ENCODE data around the gene XIRP2.
"Not testable (repeated sequence)": the region's sequence is repeated elsewhere in the genome, so short reads cannot be mapped to it uniquely, and the experiment has no call there.

Gene XIRP2

GRCh38 chr2:167100506-167100905 lies 212.2 kb downstream of the XIRP2 start:
- Histone ChIP-seq H3K9ac (no peak overlapping the region), H3K27ac (no peak overlapping the region), H3K4me3 (IDR thresholded peaks at IDR 0.05; ENCODE audit: insufficient read depth, low read depth, low read length) (no peak overlapping the region), H3K4me1 (ENCODE audit: low read depth, poor library complexity, severe bottlenecking) (no peaks in the 10 kb centered on the region), H3K27me3 (ENCODE audit: insufficient read depth, low read depth) (no peaks in the 10 kb centered on the region), H4K20me1 (ENCODE audit: insufficient read depth) (no peaks in the 10 kb centered on the region), H3K36me3 (ENCODE audit: insufficient read depth) (no peaks in the 10 kb centered on the region), H2AFZ (ENCODE audit: low read depth) (no peak overlapping the region), H3K79me2 (ENCODE audit: insufficient read depth, low read depth) (no peaks in the 10 kb centered on the region), H3K4me2 (no peak overlapping the region)
- TF ChIP-seq, protein P1, sequence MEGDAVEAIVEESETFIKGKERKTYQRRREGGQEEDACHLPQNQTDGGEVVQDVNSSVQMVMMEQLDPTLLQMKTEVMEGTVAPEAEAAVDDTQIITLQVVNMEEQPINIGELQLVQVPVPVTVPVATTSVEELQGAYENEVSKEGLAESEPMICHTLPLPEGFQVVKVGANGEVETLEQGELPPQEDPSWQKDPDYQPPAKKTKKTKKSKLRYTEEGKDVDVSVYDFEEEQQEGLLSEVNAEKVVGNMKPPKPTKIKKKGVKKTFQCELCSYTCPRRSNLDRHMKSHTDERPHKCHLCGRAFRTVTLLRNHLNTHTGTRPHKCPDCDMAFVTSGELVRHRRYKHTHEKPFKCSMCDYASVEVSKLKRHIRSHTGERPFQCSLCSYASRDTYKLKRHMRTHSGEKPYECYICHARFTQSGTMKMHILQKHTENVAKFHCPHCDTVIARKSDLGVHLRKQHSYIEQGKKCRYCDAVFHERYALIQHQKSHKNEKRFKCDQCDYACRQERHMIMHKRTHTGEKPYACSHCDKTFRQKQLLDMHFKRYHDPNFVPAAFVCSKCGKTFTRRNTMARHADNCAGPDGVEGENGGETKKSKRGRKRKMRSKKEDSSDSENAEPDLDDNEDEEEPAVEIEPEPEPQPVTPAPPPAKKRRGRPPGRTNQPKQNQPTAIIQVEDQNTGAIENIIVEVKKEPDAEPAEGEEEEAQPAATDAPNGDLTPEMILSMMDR (conservative IDR thresholded peaks at IDR 0.05; ENCODE audit: low read depth, low read length), result no peak

DNA sequence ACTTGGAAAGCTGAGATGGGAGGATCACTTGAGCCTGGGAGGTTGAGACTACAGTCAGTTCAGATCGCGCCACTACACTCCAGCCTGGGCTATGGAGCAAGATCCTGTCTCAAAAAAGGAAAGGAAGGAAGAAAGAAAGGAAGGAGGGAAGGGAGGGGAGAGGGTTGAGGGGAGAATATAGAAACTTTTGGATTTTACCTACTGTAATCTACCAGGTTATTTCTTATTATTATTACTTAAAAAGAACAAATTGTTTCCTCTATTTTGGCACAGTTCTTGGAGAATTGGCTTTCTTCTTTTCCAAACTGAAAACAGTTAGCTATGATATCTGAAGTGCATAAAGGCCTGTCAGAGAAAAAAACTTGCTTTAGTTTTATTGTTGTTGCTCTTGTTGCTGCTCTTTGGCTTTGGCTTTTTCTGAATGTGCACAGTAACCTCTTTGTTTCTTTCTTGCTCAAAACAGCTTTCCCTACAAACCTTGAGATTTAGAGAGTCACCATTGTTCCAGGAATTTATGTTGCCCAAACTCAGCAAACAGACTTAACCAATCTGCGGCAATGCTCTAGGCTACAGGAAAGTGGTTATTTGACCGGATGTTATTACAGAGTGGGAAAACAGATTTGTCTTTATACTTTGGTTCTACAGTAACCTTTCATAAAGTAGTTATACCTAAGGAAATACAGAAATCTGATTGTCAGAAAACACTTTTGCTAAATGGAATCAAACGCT lies 214.9 kb downstream of the XIRP2 start:
- no peak overlapping the region for H3K4me3 ChIP-seq (IDR thresholded peaks at IDR 0.05; ENCODE audit: insufficient read depth, low read depth, low read length)
- no peaks in the 10 kb centered on the region for H3K27me3 ChIP-seq (ENCODE audit: insufficient read depth, low read depth)
- no peak overlapping the region for H2AFZ ChIP-seq (ENCODE audit: low read depth)
- H3K79me2 ChIP-seq (ENCODE audit: insufficient read depth, low read depth), result no peaks in the 10 kb centered on the region
- H3K36me3 ChIP-seq (ENCODE audit: insufficient read depth), result no peaks in the 10 kb centered on the region
- H3K27ac ChIP-seq, result no peak overlapping the region
- no peaks in the 10 kb centered on the region for H3K4me1 ChIP-seq (ENCODE audit: low read depth, poor library complexity, severe bottlenecking)
- H3K9ac ChIP-seq, result no peak overlapping the region
- H3K4me2 ChIP-seq, result no peak overlapping the region
- no peaks in the 10 kb centered on the region for H4K20me1 ChIP-seq (ENCODE audit: insufficient read depth)
- TF ChIP-seq, protein P1 (conservative IDR thresholded peaks at IDR 0.05; ENCODE audit: low read depth, low read length), result no peak

DNA sequence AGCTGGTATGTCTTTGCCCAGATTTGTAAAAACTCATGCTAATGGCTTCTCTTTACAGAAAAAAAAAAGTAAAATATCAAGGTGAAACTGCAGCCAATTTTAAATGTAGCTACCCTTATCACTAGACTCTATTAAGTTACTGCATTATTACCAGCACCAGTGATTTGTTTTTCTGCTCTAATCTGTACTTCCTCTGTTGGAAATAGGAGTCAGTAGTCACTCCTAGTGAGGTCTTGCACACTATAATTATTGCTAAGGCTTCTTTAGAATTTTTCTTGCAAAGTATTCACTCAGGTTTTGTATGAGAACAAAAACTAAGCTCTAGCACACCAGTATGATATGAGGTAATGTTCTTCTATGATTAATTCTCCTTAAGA lies 215.5 kb downstream of the XIRP2 start:
- TF ChIP-seq, protein P1 (conservative IDR thresholded peaks at IDR 0.05; ENCODE audit: low read depth, low read length), result no peak
- H3K27me3 ChIP-seq (ENCODE audit: insufficient read depth, low read depth), result no peaks in the 10 kb centered on the region

DNA sequence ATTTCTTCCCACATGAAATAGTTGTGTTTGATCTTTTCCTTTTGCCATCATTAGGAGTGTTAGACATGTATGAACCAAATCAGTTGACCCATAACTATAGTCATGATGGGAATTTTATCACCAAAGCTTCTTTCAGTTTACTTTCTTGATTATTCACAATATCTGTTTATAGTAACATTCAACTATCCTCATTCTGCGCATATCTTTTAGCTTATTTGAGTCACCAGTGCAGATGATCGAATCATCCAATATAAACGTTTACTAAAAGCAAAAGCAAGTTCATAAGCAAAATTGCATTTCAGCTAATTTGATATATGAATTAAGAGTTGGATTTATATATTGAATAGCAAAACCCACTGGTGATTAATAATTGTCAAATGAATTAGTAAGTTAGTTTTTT lies 216.4 kb downstream of the XIRP2 start:
- TF ChIP-seq, protein P1 (conservative IDR thresholded peaks at IDR 0.05; ENCODE audit: low read depth, low read length), result no peak
- H3K4me3 ChIP-seq (IDR thresholded peaks at IDR 0.05; ENCODE audit: insufficient read depth, low read depth, low read length), result no peak overlapping the region
- H3K27ac ChIP-seq, result no peak overlapping the region
- H2AFZ ChIP-seq (ENCODE audit: low read depth), result no peak overlapping the region
- no peaks in the 10 kb centered on the region for H3K79me2 ChIP-seq (ENCODE audit: insufficient read depth, low read depth)
- no peak overlapping the region for H3K9ac ChIP-seq
- no peaks in the 10 kb centered on the region for H3K36me3 ChIP-seq (ENCODE audit: insufficient read depth)
- H3K27me3 ChIP-seq (ENCODE audit: insufficient read depth, low read depth), result no peaks in the 10 kb centered on the region
- no peaks in the 10 kb centered on the region for H4K20me1 ChIP-seq (ENCODE audit: insufficient read depth)
- no peaks in the 10 kb centered on the region for H3K4me1 ChIP-seq (ENCODE audit: low read depth, poor library complexity, severe bottlenecking)
- no peak overlapping the region for H3K4me2 ChIP-seq

More for the DNA sequence above, 215.5 kb downstream of the XIRP2 start:
- H2AFZ ChIP-seq (ENCODE audit: low read depth), result no peak overlapping the region
- no peaks in the 10 kb centered on the region for H4K20me1 ChIP-seq (ENCODE audit: insufficient read depth)
- H3K9ac ChIP-seq, result no peak overlapping the region
- no peaks in the 10 kb centered on the region for H3K4me1 ChIP-seq (ENCODE audit: low read depth, poor library complexity, severe bottlenecking)
- no peak overlapping the region for H3K27ac ChIP-seq
- H3K79me2 ChIP-seq (ENCODE audit: insufficient read depth, low read depth), result no peaks in the 10 kb centered on the region
- no peak overlapping the region for H3K4me3 ChIP-seq (IDR thresholded peaks at IDR 0.05; ENCODE audit: insufficient read depth, low read depth, low read length)
- H3K36me3 ChIP-seq (ENCODE audit: insufficient read depth), result no peaks in the 10 kb centered on the region
- no peak overlapping the region for H3K4me2 ChIP-seq

GRCh38 chr2:167109682-167110081 lies 221.4 kb downstream of the XIRP2 start:
- not testable (repeated sequence) for H3K4me3 ChIP-seq (IDR thresholded peaks at IDR 0.05; ENCODE audit: insufficient read depth, low read depth, low read length); H3K27me3 ChIP-seq (ENCODE audit: insufficient read depth, low read depth); H3K27ac ChIP-seq; H3K36me3 ChIP-seq (ENCODE audit: insufficient read depth); H4K20me1 ChIP-seq (ENCODE audit: insufficient read depth); H3K79me2 ChIP-seq (ENCODE audit: insufficient read depth, low read depth); H2AFZ ChIP-seq (ENCODE audit: low read depth); H3K9ac ChIP-seq; H3K4me1 ChIP-seq (ENCODE audit: low read depth, poor library complexity, severe bottlenecking); H3K4me2 ChIP-seq
